B cell (primary cell): Measurements from ENCODE around the gene TJP3.

Experiments used
- EZH2 ChIP-seq: IDR thresholded peaks from 2 replicates; pipeline ENCODE4 v1.6.1; 2012; ENCODE audit warnings: borderline replicate concordance, low read depth, mild to moderate bottlenecking, moderate library complexity, low read length; ENCODE audit not compliant: insufficient read depth, poor library complexity, severe bottlenecking
- TF ChIP-seq, protein P1 (sequence below): fragments of 200-600 bp; IDR thresholded peaks from one replicate; pipeline ENCODE4 v1.8.0; 2022; ENCODE audit warnings: antibody characterized with exemption, mild to moderate bottlenecking

DNA sequence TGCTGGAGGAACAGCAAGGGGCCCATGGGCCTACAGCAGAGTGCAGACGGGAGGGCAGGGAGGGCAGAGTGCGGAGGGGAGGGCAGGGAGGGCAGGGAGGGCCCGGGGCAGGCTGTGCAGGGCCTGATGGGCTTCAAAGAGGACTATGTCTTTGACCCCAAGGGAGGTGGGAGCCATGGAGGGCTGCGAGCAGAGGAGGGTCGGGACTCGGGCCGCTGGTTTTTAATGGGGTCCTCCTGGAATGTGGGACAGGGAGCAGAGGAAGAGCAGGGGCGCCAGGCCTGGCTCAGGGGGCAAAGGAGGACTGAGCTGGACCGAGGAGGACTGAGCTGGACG is 11.6 kb upstream of the TJP3 start:
- TF ChIP-seq, protein P1, sequence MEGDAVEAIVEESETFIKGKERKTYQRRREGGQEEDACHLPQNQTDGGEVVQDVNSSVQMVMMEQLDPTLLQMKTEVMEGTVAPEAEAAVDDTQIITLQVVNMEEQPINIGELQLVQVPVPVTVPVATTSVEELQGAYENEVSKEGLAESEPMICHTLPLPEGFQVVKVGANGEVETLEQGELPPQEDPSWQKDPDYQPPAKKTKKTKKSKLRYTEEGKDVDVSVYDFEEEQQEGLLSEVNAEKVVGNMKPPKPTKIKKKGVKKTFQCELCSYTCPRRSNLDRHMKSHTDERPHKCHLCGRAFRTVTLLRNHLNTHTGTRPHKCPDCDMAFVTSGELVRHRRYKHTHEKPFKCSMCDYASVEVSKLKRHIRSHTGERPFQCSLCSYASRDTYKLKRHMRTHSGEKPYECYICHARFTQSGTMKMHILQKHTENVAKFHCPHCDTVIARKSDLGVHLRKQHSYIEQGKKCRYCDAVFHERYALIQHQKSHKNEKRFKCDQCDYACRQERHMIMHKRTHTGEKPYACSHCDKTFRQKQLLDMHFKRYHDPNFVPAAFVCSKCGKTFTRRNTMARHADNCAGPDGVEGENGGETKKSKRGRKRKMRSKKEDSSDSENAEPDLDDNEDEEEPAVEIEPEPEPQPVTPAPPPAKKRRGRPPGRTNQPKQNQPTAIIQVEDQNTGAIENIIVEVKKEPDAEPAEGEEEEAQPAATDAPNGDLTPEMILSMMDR = no peak
- no peak for TF ChIP-seq EZH2
